Endothelial cell (in vitro differentiated cells): ENCODE measurements around the gene LCP1. TPM values are rescaled to one million over a fixed set of nuclear protein-coding genes. Genes with fewer than 3 reads are reported as not detected.

ENCODE experiments used
- DNase-seq: peaks from one replicate; pipeline ENCODE4 v3.0.0; 2021; ENCODE audit warnings: low spot score
- H3K27ac Mint-ChIP-seq: one replicate; pipeline ENCODE4 v1.8.0; 2021; ENCODE audit warnings: mixed read lengths, inconsistent platforms; ENCODE audit not compliant: unreplicated experiment
- H3K27me3 Mint-ChIP-seq: one replicate; pipeline ENCODE4 v1.8.0; 2021; ENCODE audit warnings: mild to moderate bottlenecking, moderate library complexity, mixed read lengths, inconsistent platforms; ENCODE audit not compliant: unreplicated experiment
- H3K36me3 Mint-ChIP-seq: one replicate; pipeline ENCODE4 v1.8.0; 2021; ENCODE audit warnings: mild to moderate bottlenecking, low read depth, mixed read lengths, inconsistent platforms; ENCODE audit not compliant: unreplicated experiment
- H3K4me1 Mint-ChIP-seq: one replicate; pipeline ENCODE4 v1.8.0; 2021; ENCODE audit warnings: mild to moderate bottlenecking, mixed read lengths, inconsistent platforms; ENCODE audit not compliant: unreplicated experiment
- H3K4me3 Mint-ChIP-seq: one replicate; pipeline ENCODE4 v1.8.0; 2021; ENCODE audit warnings: mild to moderate bottlenecking, mixed read lengths, inconsistent platforms; ENCODE audit not compliant: unreplicated experiment
- H3K9me3 Mint-ChIP-seq: one replicate; pipeline ENCODE4 v1.8.0; 2021; ENCODE audit warnings: mixed read lengths, inconsistent platforms; ENCODE audit not compliant: unreplicated experiment
- total RNA-seq: library from RNA; stranded (reverse); fragmentation: NEBNext Ultra II Directional; extraction: Animal tissue kit (Norgen Biotek cat#: 25700); gene quantifications from one replicate; pipeline ENCODE4 v1.2.1, GENCODE V29; 2021; ENCODE audit not compliant: unreplicated experiment
- TF ChIP-seq, protein P1 (sequence below): fragments of 200-600 bp; sonication (generic); IDR thresholded peaks from one replicate; pipeline ENCODE4 v1.5.0; 2021; ENCODE audit warnings: antibody characterized with exemption; ENCODE audit not compliant: unreplicated experiment

The LCP1 gene
- total RNA-seq, 1 donor from 2014 or later = 11.9 TPM

DNA sequence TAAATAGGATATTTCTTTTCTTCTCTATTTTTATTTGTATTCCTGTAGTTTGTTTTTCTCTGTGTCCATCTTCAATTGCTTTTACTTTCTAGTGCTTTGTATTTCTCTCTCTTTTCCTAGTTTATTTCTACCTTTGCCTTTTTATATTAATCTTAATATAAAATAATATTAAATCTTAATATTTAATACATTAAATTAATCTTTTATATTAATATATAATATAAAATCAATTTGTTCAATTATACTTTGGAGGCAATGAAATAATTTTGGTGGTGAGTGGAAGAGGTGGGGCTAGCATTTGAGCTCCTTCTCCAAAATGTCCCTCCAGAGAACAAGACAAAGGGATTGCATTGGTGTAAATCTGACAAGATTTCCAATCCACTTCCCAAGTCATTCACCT, 70.8 kb downstream of the LCP1 start:
- Mint-ChIP-seq H3K4me3 (no peak overlapping the region), H3K36me3 (no peaks in the 10 kb centered on the region), H3K27ac (no peak overlapping the region), H3K4me1 (peaks cover 24% of the 10 kb centered on the region), H3K27me3 (peaks cover 5% of the 10 kb centered on the region), H3K9me3 (no peaks in the 10 kb centered on the region)
- TF ChIP-seq, protein P1, sequence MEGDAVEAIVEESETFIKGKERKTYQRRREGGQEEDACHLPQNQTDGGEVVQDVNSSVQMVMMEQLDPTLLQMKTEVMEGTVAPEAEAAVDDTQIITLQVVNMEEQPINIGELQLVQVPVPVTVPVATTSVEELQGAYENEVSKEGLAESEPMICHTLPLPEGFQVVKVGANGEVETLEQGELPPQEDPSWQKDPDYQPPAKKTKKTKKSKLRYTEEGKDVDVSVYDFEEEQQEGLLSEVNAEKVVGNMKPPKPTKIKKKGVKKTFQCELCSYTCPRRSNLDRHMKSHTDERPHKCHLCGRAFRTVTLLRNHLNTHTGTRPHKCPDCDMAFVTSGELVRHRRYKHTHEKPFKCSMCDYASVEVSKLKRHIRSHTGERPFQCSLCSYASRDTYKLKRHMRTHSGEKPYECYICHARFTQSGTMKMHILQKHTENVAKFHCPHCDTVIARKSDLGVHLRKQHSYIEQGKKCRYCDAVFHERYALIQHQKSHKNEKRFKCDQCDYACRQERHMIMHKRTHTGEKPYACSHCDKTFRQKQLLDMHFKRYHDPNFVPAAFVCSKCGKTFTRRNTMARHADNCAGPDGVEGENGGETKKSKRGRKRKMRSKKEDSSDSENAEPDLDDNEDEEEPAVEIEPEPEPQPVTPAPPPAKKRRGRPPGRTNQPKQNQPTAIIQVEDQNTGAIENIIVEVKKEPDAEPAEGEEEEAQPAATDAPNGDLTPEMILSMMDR = no peak
- no peak for DNase-seq

GRCh38 chr13:46109451-46109850, 72.5 kb downstream of the LCP1 start:
- TF ChIP-seq, protein P1 = no peak
- H3K9me3 Mint-ChIP-seq = no peaks in the 10 kb centered on the region
- H3K36me3 Mint-ChIP-seq = no peaks in the 10 kb centered on the region
- peaks cover 5% of the 10 kb centered on the region for H3K27me3 Mint-ChIP-seq
- no peak overlapping the region for H3K27ac Mint-ChIP-seq
- no peak overlapping the region for H3K4me3 Mint-ChIP-seq
- no peak for DNase-seq
- peaks cover 25% of the 10 kb centered on the region for H3K4me1 Mint-ChIP-seq

GRCh38 chr13:46106839-46107371, 75.1 kb downstream of the LCP1 start:
- peaks cover 5% of the 10 kb centered on the region for H3K27me3 Mint-ChIP-seq
- DNase-seq = no peak
- H3K4me1 Mint-ChIP-seq = peaks cover 20% of the 10 kb centered on the region
- H3K27ac Mint-ChIP-seq = peak overlapping the region; percentile 85
- H3K36me3 Mint-ChIP-seq = no peaks in the 10 kb centered on the region
- H3K4me3 Mint-ChIP-seq = no peak overlapping the region
- H3K9me3 Mint-ChIP-seq = no peaks in the 10 kb centered on the region
- TF ChIP-seq, protein P1 = no peak

DNA sequence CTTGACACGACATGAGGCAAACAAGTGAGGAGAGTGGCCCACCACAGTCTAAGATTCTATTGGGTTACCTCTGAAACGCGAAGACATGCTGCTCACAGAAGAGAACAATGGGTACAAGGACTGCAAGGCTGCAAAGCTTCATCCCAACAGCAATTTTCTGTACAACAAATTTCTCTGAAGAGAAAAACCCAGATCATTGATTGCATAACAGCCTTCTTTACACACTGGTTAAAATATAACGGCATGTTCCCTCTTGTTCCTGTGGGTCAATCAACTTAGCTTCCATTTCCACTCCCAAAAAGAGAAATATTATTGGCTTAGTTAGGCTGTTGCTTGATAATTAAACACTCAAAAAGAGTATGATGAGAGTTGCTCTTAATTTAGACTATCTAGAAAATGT, 77.1 kb downstream of the LCP1 start, which contains the start of gene CPB2:
TSS of gene CPB2 (minus strand) at position 166 of the 400 bp plus-strand sequence. CDS start at position 142, 24 bp downstream.
- Mint-ChIP-seq H3K36me3 (no peaks in the 10 kb centered on the region), H3K27me3 (peaks cover 3% of the 10 kb centered on the region), H3K4me1 (peaks cover 32% of the 10 kb centered on the region), H3K4me3 (no peak within 1 kb of the TSS), H3K9me3 (no peaks in the 10 kb centered on the region), H3K27ac (no peak within 1 kb of the TSS)
- no peak for DNase-seq
- TF ChIP-seq, protein P1 = no peak

DNA sequence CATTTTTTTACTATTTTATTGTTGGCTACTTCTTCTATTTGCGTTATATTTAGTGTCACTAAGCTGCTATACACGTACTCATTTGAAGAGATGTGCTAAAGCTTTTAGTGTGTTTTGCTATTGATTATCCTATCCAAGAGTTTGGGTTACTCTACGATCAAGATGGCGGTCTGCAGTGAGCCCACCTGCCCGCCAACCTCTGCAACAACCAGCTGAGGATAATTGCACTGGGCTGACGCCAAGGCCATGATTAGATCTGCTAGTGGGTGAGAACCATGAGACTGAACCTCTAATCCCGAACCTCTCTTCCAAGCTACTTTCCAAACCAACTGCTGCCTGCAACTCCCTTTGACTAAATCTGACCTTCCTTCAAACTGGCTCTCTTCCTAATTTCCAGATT, 78.9 kb downstream of the LCP1 start:
- TF ChIP-seq, protein P1 = no peak

More for the DNA sequence above, 78.9 kb downstream of the LCP1 start:
- no peak overlapping the region for H3K4me3 Mint-ChIP-seq
- H3K27me3 Mint-ChIP-seq = peaks cover 3% of the 10 kb centered on the region
- H3K9me3 Mint-ChIP-seq = no peaks in the 10 kb centered on the region
- DNase-seq = no peak
- H3K36me3 Mint-ChIP-seq = no peaks in the 10 kb centered on the region
- H3K4me1 Mint-ChIP-seq = peaks cover 40% of the 10 kb centered on the region
- H3K27ac Mint-ChIP-seq = no peak overlapping the region
